Measurements from ENCODE around the gene ASIP.
A peak's percentile ranks its signal among the peaks of the same experiment; 100 is the strongest.

The ASIP gene

DNA sequence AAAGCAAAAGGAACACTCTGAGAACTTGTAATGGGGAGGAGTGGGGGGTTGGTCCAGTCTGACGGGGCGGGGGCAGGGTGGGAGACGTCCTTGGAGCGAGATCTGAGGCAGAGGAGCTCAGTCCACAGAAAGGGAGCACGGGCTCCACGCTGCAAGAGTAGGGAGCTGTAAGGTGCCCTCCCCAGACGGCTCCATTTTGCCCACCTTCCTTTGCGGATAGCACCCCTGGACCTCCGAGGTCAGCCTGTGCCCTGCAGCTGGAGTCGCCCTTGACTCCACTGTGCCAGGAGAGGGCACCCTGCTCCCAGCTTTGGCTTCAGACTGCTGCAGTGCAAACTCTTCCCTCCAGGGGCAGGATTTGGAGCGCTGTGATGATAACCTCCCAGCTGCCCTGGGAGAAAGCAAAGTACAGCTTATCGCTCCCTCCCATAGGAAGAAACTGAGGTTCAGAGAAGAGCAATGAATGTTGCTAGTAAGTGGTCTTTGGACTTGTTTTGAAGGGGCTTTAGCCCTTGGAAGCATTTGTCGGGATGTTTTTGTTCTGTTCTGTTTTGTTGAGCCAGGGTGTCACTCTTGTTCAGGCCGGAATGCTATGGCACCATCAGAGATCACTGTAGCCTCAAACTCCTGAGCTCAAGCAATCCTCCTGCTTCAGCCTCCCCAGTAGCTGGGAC is 71.5 kb downstream of the ASIP start:
- peak; percentile 39 for DNase-seq

DNA sequence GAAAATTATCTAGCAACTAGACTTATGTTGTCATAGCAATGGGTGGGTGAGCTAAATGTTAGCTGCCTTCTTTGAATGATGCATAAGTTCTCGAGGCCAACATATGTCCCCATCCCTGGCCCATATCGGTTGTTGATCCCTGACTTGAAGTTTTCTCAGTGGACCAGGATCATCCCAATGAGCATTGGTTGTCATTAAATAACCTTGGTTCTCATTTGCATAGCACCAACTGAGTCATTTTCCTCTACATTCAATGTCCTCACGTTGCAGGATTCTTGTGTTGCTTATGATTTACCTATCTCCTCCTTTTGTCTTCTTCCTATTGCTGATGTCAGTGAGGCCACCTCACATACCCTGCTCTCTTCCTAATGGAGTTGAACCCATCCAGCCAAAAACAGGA is 74.0 kb downstream of the ASIP start:
- no peak for DNase-seq

- DNase-seq, result no peak
These were observed 75.1 kb downstream of the ASIP start for GRCh38 chr20:34316196-34316814.
